Endothelial cell of umbilical vein (primary cell): Measurements from ENCODE around the gene ARMC8.

Experiments
- CTCF ChIP-seq, 2 donors: IDR thresholded peaks; 1 replicate in 1 of 2; 2 replicates in 1 of 2; pipeline ENCODE4 v1.5.1; 2011; ENCODE audit warnings: low read length in 2 of 2, mild to moderate bottlenecking in 2 of 2, moderate library complexity in 2 of 2, control low read depth in 1 of 2, inconsistent platforms in 1 of 2, low read depth in 1 of 2; ENCODE audit not compliant: insufficient read depth in 1 of 2; ENCODE audit errors: extremely low read depth in 1 of 2
- EZH2 ChIP-seq: IDR thresholded peaks from 2 replicates; pipeline ENCODE4 v1.6.1; 2012; ENCODE audit warnings: borderline replicate concordance, low read depth, mild to moderate bottlenecking, moderate library complexity, low read length, inconsistent platforms; ENCODE audit not compliant: severe bottlenecking
- FOS ChIP-seq: IDR thresholded peaks from 2 replicates; pipeline ENCODE4 v1.6.1; 2011; ENCODE audit warnings: mild to moderate bottlenecking, low read length, moderate library complexity, borderline replicate concordance; ENCODE audit not compliant: insufficient read depth
- GATA2 ChIP-seq: IDR thresholded peaks from 2 replicates; pipeline ENCODE4 v1.7.0; 2011; ENCODE audit warnings: low read depth, mild to moderate bottlenecking, moderate library complexity, mixed read lengths, low read length; ENCODE audit not compliant: insufficient read length, insufficient read depth
- MAX ChIP-seq: IDR thresholded peaks from 2 replicates; pipeline ENCODE4 v1.6.1; 2011; ENCODE audit not compliant: insufficient read depth, insufficient read length
- MYC ChIP-seq: IDR thresholded peaks from one replicate; pipeline ENCODE4 v1.6.1; 2011; ENCODE audit warnings: mild to moderate bottlenecking, low read depth, low read length
- POLR2A ChIP-seq: IDR thresholded peaks from 2 replicates; pipeline ENCODE4 v1.6.1; 2012; ENCODE audit warnings: low read depth, mild to moderate bottlenecking, control low read depth, low read length
- POLR2AphosphoS5 ChIP-seq: IDR thresholded peaks from 2 replicates; pipeline ENCODE4 v1.6.1; 2012; ENCODE audit warnings: low read depth, mild to moderate bottlenecking, control low read depth, low read length, moderate library complexity; ENCODE audit not compliant: insufficient read depth

- TF ChIP-seq CTCF (IDR thresholded peaks at IDR 0.05; ENCODE audit: extremely low read depth in 1 of 2, insufficient read depth in 1 of 2, low read depth in 1 of 2, low read length in 2 of 2) (no peak), MYC (no peak), EZH2 (no peak), GATA2 (no peak), MAX (no peak), FOS (no peak), POLR2A (no peak), POLR2AphosphoS5 (no peak)
Observed at GRCh38 chr3:138249636-138250035, 62.5 kb downstream of the ARMC8 start.
